Uterus (tissue), 4 donors: ENCODE data around the gene DERL3. TPM values are rescaled to one million over a fixed set of nuclear protein-coding genes. Genes with fewer than 3 reads are reported as not detected.

Experiments used
- DNase-seq, 2 donors: peaks; one replicate each; pipeline ENCODE4 v3.0.0-alpha.2; 2019 to 2020
- H3K27ac ChIP-seq, 2 donors: fragments of 200-600 bp; sonication (generic); 1 replicate in 1 of 2; 2 replicates in 1 of 2; pipeline ENCODE4 v1.5.1; 2016 to 2018
- H3K27me3 ChIP-seq, 2 donors: fragments of 200-600 bp; sonication (generic); one replicate each; pipeline ENCODE4 v1.5.1; 2018 to 2019; ENCODE audit warnings: control low read depth in 1 of 2
- H3K36me3 ChIP-seq, 2 donors: fragments of 200-600 bp; sonication (generic); one replicate each; pipeline ENCODE4 v1.5.1; 2019; ENCODE audit warnings: control low read depth in 1 of 2
- H3K4me1 ChIP-seq, 2 donors: fragments of 200-600 bp; sonication (generic); one replicate each; pipeline ENCODE4 v1.5.1; 2018 to 2019; ENCODE audit warnings: control low read depth in 1 of 2
- H3K4me3 ChIP-seq, 2 donors: fragments of 200-600 bp; sonication (generic); 1 replicate in 1 of 2; 2 replicates in 1 of 2; pipeline ENCODE4 v1.5.1; 2018 to 2019; ENCODE audit warnings: mild to moderate bottlenecking in 1 of 2
- H3K9me3 ChIP-seq, 2 donors: fragments of 200-600 bp; sonication (generic); one replicate each; pipeline ENCODE4 v1.5.1; 2019; ENCODE audit warnings: control low read depth in 1 of 2
- POLR2A ChIP-seq, 2 donors: fragments of 450-650 bp; IDR thresholded peaks; one replicate each; pipeline ENCODE4 v1.6.1; 2016; ENCODE audit warnings: antibody characterized with exemption in 2 of 2, mild to moderate bottlenecking in 1 of 2, moderate library complexity in 1 of 2
- intact Hi-C: fragments of 100-400 bp; cut with DNase I; formaldehyde crosslinking; loops from one replicate; pipeline ENCODE4 v1.15.1; 2023; ENCODE audit warnings: low total_unique reads
- total RNA-seq, 4 donors: library from RNA; depleted of rRNA in 3 of 4; stranded (reverse); fragments of >200 nt in 3 of 4; gene quantifications; one replicate each; pipeline versions ENCODE4 v1.1.0 to v1.2.4, GENCODE V29; 2014 to 2023
- TF ChIP-seq, protein P1 (sequence below), 4 experiments: fragments of 200-600 bp in 2 of 4; fragments of 450-650 bp in 2 of 4; sonication (generic) in 2 of 4; IDR thresholded peaks; one replicate each; pipeline ENCODE4 v1.5.1; 2016 to 2019; ENCODE audit warnings: antibody characterized with exemption in 4 of 4, mild to moderate bottlenecking in 2 of 4, moderate library complexity in 1 of 4
- donor health status: DM: yes; HTN: yes; CAD: no.

DERL3 gene
- total RNA-seq, 4 donors from 2014 or later = 0.95 to 1.2 TPM; not detected in 2

DNA sequence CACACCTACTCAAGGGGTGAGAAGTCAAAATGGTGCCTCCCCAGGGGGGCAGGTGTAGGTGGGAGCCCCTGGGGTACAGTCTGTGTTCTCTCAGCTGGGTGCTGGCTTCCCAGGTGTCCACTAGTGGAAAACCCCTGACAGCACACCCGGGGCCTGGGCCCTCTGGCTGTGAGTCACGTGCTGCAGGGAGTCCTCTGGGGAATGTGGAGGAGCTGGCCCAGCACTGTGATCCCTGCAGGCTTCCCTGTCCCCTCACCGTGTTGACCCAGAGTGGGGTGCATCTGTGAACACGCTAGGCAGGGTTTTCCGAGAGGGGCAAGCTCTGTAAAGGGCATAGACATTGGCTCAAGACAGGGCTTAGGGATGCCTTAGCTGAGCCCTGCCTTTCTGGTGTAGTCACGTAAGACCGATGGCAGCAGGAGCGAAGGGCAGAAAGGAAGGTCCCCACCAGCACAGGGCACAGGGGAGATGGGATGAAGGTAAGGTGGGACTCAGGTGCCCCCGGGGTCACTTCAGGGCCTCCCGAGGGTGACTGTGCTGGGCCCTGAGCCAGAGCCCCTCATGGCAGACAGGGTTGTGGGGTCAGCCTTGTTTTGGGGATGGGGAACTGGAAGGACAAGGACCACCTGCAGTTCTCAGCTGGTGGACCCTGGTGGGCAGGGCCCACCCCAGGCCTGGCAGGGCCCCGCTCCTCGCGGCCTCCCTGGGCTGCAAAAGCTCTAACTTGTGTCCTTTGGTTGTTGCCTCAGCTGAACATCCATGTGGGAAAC lies 14.1 kb downstream of the DERL3 start:
- DNase-seq = no peak
- intact Hi-C loops = no loop called here
- Histone ChIP-seq H3K36me3 (no peaks in the 10 kb centered on the region), H3K27ac (no peak overlapping the region), H3K9me3 (no peaks in the 10 kb centered on the region), H3K4me1 (no peaks in the 10 kb centered on the region), H3K4me3 (no peak overlapping the region), H3K27me3 (no peaks in the 10 kb centered on the region)
- no peak for TF ChIP-seq POLR2A (IDR thresholded peaks at IDR 0.05)
- TF ChIP-seq, protein P1, sequence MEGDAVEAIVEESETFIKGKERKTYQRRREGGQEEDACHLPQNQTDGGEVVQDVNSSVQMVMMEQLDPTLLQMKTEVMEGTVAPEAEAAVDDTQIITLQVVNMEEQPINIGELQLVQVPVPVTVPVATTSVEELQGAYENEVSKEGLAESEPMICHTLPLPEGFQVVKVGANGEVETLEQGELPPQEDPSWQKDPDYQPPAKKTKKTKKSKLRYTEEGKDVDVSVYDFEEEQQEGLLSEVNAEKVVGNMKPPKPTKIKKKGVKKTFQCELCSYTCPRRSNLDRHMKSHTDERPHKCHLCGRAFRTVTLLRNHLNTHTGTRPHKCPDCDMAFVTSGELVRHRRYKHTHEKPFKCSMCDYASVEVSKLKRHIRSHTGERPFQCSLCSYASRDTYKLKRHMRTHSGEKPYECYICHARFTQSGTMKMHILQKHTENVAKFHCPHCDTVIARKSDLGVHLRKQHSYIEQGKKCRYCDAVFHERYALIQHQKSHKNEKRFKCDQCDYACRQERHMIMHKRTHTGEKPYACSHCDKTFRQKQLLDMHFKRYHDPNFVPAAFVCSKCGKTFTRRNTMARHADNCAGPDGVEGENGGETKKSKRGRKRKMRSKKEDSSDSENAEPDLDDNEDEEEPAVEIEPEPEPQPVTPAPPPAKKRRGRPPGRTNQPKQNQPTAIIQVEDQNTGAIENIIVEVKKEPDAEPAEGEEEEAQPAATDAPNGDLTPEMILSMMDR (IDR thresholded peaks at IDR 0.05) = no peak

DNA sequence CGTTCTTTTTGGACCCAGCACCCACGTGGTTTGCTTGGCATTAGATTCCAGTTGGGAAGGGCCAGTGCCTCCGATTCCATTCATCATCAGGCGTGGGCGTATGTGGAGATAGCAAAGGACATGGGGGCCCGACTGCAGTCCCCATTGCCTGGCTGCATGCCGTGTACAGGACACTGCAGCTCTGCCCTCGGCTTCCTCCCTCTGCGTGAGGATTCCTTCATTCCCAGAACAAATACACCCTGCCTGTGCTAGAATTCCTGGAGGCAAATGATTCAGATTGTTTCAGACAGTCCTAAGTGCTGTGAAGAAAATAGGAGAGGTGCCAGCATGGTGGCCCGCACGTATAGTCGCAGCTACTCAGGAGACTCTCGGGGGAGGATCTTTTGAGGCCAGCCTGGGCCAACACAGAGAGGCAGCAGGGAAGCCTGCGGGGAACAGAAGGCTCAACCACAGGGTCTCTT lies 15.4 kb downstream of the DERL3 start:
- no peak for DNase-seq
- intact Hi-C loops = no loop called here
- H3K4me3 ChIP-seq = no peak overlapping the region
- no peaks in the 10 kb centered on the region for H3K27me3 ChIP-seq
- no peak overlapping the region for H3K27ac ChIP-seq
- no peaks in the 10 kb centered on the region for H3K36me3 ChIP-seq
- no peak for TF ChIP-seq POLR2A (IDR thresholded peaks at IDR 0.05)
- no peaks in the 10 kb centered on the region for H3K4me1 ChIP-seq
- no peaks in the 10 kb centered on the region for H3K9me3 ChIP-seq

DNA sequence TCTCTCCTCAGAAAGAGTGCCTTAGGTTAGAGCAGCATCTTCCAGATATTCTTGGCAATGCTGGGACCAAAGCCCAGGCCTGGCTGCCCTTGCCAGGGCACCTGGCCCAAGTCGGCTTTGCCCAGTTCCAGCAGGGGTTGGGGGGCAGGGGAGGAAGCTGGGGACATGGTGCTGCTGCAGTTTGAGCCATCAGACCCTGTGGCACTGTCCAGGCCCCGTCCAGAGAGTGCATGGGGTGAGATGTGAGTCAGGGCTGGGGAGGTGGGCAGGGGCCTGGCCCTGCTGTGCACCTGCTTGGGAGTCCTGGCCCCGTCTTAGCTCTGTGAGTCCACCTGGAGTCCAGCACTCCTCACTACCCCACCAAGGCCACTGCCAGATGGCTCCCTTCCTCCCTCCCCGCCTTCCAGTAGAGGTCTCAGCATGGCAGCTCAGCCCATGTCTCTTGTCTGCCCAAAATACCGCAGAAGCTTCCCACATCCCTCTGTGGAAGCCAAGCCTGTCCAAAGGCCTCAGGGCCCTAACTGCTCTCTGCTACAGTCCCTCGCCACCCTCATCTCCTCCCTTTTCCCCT lies 16.6 kb downstream of the DERL3 start:
- TF ChIP-seq, protein P1 (IDR thresholded peaks at IDR 0.05) = no peak
- TF ChIP-seq POLR2A (IDR thresholded peaks at IDR 0.05) = no peak
- H3K4me3 ChIP-seq = no peak overlapping the region
- intact Hi-C loops = no loop called here
- H3K36me3 ChIP-seq = no peaks in the 10 kb centered on the region
- DNase-seq = no peak
- no peaks in the 10 kb centered on the region for H3K27me3 ChIP-seq
- H3K4me1 ChIP-seq = no peaks in the 10 kb centered on the region
- no peaks in the 10 kb centered on the region for H3K9me3 ChIP-seq
- no peak overlapping the region for H3K27ac ChIP-seq

DNA sequence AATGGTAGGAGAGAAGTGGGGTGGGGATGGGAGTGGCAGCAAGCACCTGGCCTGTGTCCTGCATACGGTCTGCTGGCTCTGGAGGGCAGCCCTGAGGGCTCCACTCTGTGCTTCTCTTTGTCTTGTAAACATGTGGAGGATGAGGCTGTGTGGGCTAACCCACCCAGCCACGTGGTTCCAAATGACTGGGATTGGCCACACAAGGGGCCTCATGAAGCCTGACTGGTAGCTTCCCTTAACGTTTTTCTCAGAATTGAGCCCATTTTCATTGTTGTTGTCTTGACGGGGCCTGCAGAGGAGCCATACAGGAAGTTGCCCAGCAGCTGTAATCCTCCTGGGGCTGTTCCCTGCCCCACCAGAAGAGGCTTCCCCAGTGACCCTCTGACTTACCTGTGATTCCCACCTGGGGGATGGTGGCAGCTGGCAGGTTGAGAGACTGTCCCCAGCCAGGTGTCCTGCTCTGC lies 18.0 kb downstream of the DERL3 start:
- Histone ChIP-seq H3K4me3 (no peak overlapping the region), H3K27me3 (no peaks in the 10 kb centered on the region), H3K36me3 (no peaks in the 10 kb centered on the region), H3K27ac (no peak overlapping the region), H3K9me3 (no peaks in the 10 kb centered on the region), H3K4me1 (no peaks in the 10 kb centered on the region)
- intact Hi-C loops = no loop called here
- TF ChIP-seq, protein P1 (IDR thresholded peaks at IDR 0.05) = no peak
- TF ChIP-seq POLR2A (IDR thresholded peaks at IDR 0.05) = no peak
- DNase-seq = no peak

DNA sequence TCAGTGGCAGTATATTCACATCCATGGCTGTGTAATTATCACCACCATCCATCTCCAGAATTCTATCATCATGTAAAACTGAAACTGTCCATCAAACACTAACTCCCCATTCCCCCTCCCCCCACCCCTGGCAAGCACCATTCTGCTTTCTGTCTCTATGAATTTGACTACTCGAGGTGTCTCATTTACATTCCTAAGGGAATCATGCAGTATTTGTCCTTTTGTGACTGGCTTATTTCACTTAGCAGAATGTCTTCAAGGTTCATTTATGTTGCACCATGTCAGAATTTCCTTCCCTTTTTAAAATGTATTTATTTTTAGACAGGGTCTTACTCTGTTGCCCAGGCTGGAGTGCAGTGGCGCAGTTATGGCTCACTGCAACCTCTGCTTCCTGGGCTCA lies 20.3 kb downstream of the DERL3 start:
- DNase-seq = no peak
- Histone ChIP-seq H3K36me3 (no peaks in the 10 kb centered on the region), H3K4me1 (no peaks in the 10 kb centered on the region), H3K27me3 (no peaks in the 10 kb centered on the region), H3K27ac (no peak overlapping the region), H3K4me3 (no peak overlapping the region), H3K9me3 (no peaks in the 10 kb centered on the region)
- no peak for TF ChIP-seq POLR2A (IDR thresholded peaks at IDR 0.05)
- TF ChIP-seq, protein P1 (IDR thresholded peaks at IDR 0.05) = no peak
- intact Hi-C loops = no loop called here
